Endothelial cell of umbilical vein (primary cell): ENCODE results near the gene MPZ. TPM values are rescaled to one million over a fixed set of nuclear protein-coding genes. Genes with fewer than 3 reads are reported as not detected.

Experiments used
- BruUV-seq: library from RNA; stranded (reverse); fragments of 400-500 nt; replicated peaks from 2 replicates; lab custom pipeline; 2021; lab: Mats Ljungman, UMichigan
- CTCF ChIA-PET: fragments of 300-600, 350-600 bp; sonication (Branson Sonifier 250); formaldehyde crosslinking; loops from one replicate; lab custom pipeline; 2021; ENCODE audit warnings: antibody characterized with exemption, inconsistent platforms; lab: Charles Lee
- POLR2A ChIA-PET: fragments of 300-600, 350-600 bp; sonication (Branson Sonifier 250); formaldehyde crosslinking; loops from one replicate; lab custom pipeline; 2021; ENCODE audit warnings: antibody characterized with exemption, inconsistent platforms; lab: Charles Lee
- DNase-seq: peaks from one replicate; pipeline ENCODE4 v3.0.0-alpha.2; 2011; ENCODE audit warnings: low read depth, low spot score
- FAIRE-seq: peaks from 2 replicates; lab custom pipeline; 2011; peaks lifted over from hg19 to GRCh38; lab: Jason Lieb, UNC
- H2AFZ ChIP-seq: 2 replicates; pipeline ENCODE4 v1.6.0; 2012; ENCODE audit warnings: low read depth, low read length, control low read depth, inconsistent platforms
- H3K27ac ChIP-seq: 2 replicates; pipeline ENCODE4 v1.5.1; 2011; ENCODE audit warnings: low read depth, mild to moderate bottlenecking, control low read depth, low read length, moderate library complexity; ENCODE audit not compliant: insufficient read depth
- H3K27me3 ChIP-seq, 2 experiments: 2 replicates each; pipeline versions ENCODE4 v1.6.0 to v1.6.1; 2011; ENCODE audit warnings: low read length in 2 of 2, mixed read lengths in 1 of 2; ENCODE audit not compliant: control insufficient read depth in 2 of 2, insufficient read depth in 2 of 2
- H3K36me3 ChIP-seq, 2 experiments: 2 replicates in 1 of 2; 3 replicates in 1 of 2; pipeline ENCODE4 v1.5.1; 2011; ENCODE audit warnings: low read length in 2 of 2, mild to moderate bottlenecking in 1 of 2, moderate library complexity in 1 of 2; ENCODE audit not compliant: control insufficient read depth in 2 of 2, insufficient read depth in 2 of 2; ENCODE audit errors: extremely low read depth in 1 of 2
- H3K4me1 ChIP-seq: 3 replicates; pipeline ENCODE4 v1.5.1; 2011; ENCODE audit warnings: mild to moderate bottlenecking, low read length; ENCODE audit not compliant: control insufficient read depth, insufficient read depth; ENCODE audit errors: extremely low read depth
- H3K4me2 ChIP-seq: 2 replicates; pipeline ENCODE4 v1.6.1; 2011; ENCODE audit warnings: low read length, control low read depth, mixed read lengths; ENCODE audit not compliant: insufficient read depth
- H3K4me3 ChIP-seq, 3 experiments: fragments of 200-600 bp in 1 of 3; sonication (generic), shearing (Covaris generic) in 1 of 3; replicated peaks in 1 of 3; 2 replicates each; pipeline ENCODE4 v1.5.1; 2011 to 2016; ENCODE audit warnings: control low read depth in 3 of 3, low read length in 3 of 3, mild to moderate bottlenecking in 2 of 3, inconsistent platforms in 1 of 3, low read depth in 1 of 3, moderate library complexity in 1 of 3; ENCODE audit not compliant: insufficient read depth in 1 of 3
- H3K79me2 ChIP-seq: 2 replicates; pipeline ENCODE4 v1.6.0; 2012; ENCODE audit warnings: low read length, inconsistent platforms; ENCODE audit not compliant: control insufficient read depth, insufficient read depth
- H3K9ac ChIP-seq: replicated peaks from 2 replicates; pipeline ENCODE3; 2011; ENCODE audit warnings: low read length, control low read depth; ENCODE audit not compliant: insufficient read depth; ENCODE audit errors: extremely low read depth
- H3K9me1 ChIP-seq: replicated peaks from 3 replicates; pipeline ENCODE4 v1.6.0; 2011; ENCODE audit warnings: mild to moderate bottlenecking, low read length; ENCODE audit not compliant: control insufficient read depth, insufficient read depth; ENCODE audit errors: extremely low read depth
- H3K9me3 ChIP-seq: replicated peaks from 2 replicates; pipeline ENCODE4 v1.5.1; 2012; ENCODE audit warnings: low read length, inconsistent platforms; ENCODE audit not compliant: control insufficient read depth, insufficient read depth
- H4K20me1 ChIP-seq: replicated peaks from 2 replicates; pipeline ENCODE3; 2011; ENCODE audit warnings: mild to moderate bottlenecking, low read length; ENCODE audit not compliant: control insufficient read depth, insufficient read depth; ENCODE audit errors: extremely low read depth
- EZH2 ChIP-seq: IDR thresholded peaks from 2 replicates; pipeline ENCODE4 v1.6.1; 2012; ENCODE audit warnings: borderline replicate concordance, low read depth, mild to moderate bottlenecking, moderate library complexity, low read length, inconsistent platforms; ENCODE audit not compliant: severe bottlenecking
- FOS ChIP-seq: IDR thresholded peaks from 2 replicates; pipeline ENCODE4 v1.6.1; 2011; ENCODE audit warnings: mild to moderate bottlenecking, low read length, moderate library complexity, borderline replicate concordance; ENCODE audit not compliant: insufficient read depth
- GATA2 ChIP-seq: IDR thresholded peaks from 2 replicates; pipeline ENCODE4 v1.7.0; 2011; ENCODE audit warnings: low read depth, mild to moderate bottlenecking, moderate library complexity, mixed read lengths, low read length; ENCODE audit not compliant: insufficient read length, insufficient read depth
- JUN ChIP-seq: IDR thresholded peaks from 2 replicates; pipeline ENCODE4 v1.6.1; 2011; ENCODE audit warnings: borderline replicate concordance, low read depth; ENCODE audit not compliant: insufficient read length, insufficient read depth
- MAX ChIP-seq: IDR thresholded peaks from 2 replicates; pipeline ENCODE4 v1.6.1; 2011; ENCODE audit not compliant: insufficient read depth, insufficient read length
- MYC ChIP-seq: IDR thresholded peaks from one replicate; pipeline ENCODE4 v1.6.1; 2011; ENCODE audit warnings: mild to moderate bottlenecking, low read depth, low read length
- POLR2A ChIP-seq: IDR thresholded peaks from 2 replicates; pipeline ENCODE4 v1.6.1; 2012; ENCODE audit warnings: low read depth, mild to moderate bottlenecking, control low read depth, low read length
- POLR2AphosphoS5 ChIP-seq: IDR thresholded peaks from 2 replicates; pipeline ENCODE4 v1.6.1; 2012; ENCODE audit warnings: low read depth, mild to moderate bottlenecking, control low read depth, low read length, moderate library complexity; ENCODE audit not compliant: insufficient read depth
- dilution Hi-C: fragments of 300-500 bp; cut with MboI; formaldehyde crosslinking; loops from one replicate; pipeline ENCODE4 v1.15.0; 2019; ENCODE audit warnings: low sequenced_read_pairs; ENCODE audit not compliant: extremely low pct_ligation_motif_present
- intact Hi-C: fragments of 100-400 bp; cut with micrococcal nuclease; formaldehyde crosslinking; loops from one replicate; pipeline ENCODE4 v1.10.0; 2022
- polyA plus RNA-seq, 4 experiments: library from polyadenylated mRNA; depleted of rRNA in 3 of 4; stranded (reverse) in 3 of 4; unstranded in 1 of 4; fragments of >200 nt; gene quantifications; 2 replicates each; pipeline versions ENCODE4 v1.2.1 to v1.2.3, GENCODE V29; 2011 to 2012; ENCODE audit warnings: missing spikeins in 1 of 4
- total RNA-seq: library from RNA; stranded (reverse); gene quantifications from 2 replicates; pipeline ENCODE4 v1.2.3, GENCODE V29; 2021
- TF ChIP-seq, protein P1 (sequence below), 2 donors: IDR thresholded peaks; 1 replicate in 1 of 2; 2 replicates in 1 of 2; pipeline ENCODE4 v1.5.1; 2011; ENCODE audit warnings: low read length in 2 of 2, mild to moderate bottlenecking in 2 of 2, moderate library complexity in 2 of 2, control low read depth in 1 of 2, inconsistent platforms in 1 of 2, low read depth in 1 of 2; ENCODE audit not compliant: insufficient read depth in 1 of 2; ENCODE audit errors: extremely low read depth in 1 of 2

The MPZ gene
- total and polyA plus RNA-seq, 2 donors (not counting 3 experiments of a cell fraction or from before 2014, with no cell fraction given) = 2.0 to 7.0 TPM

DNA sequence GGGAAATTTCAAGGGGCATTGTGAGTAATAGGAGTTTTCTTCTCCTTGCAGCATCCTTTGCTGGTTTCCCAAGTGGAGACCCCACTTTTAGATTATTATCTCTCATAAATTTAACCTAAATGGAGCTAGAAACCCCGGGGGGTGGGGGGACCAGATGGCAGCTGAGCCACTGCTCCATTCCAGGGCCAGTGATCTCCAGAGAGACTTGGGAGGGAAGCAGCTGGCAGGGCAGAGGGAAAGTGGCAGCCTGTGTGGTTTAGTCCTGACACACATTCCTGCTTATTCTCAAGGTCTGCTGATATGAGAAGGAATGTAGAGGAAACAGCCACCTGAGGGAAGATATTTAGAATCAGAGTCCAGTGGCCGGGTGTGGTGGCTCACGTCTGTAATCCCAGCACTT, 34.9 kb downstream of the MPZ start:
- Histone ChIP-seq H3K9ac (no peak overlapping the region), H3K27ac (no peak overlapping the region), H3K36me3 (no peaks in the 10 kb centered on the region), H3K79me2 (no peaks in the 10 kb centered on the region), H4K20me1 (no peaks in the 10 kb centered on the region), H3K4me2 (no peak overlapping the region), H3K9me1 (no peaks in the 10 kb centered on the region), H3K27me3 (peaks cover 13 to 23% of the 10 kb centered on the region in 2 experiments), H3K4me3 (no peak overlapping the region), H3K4me1 (no peaks in the 10 kb centered on the region), H3K9me3 (no peaks in the 10 kb centered on the region), H2AFZ (no peak overlapping the region)
- FAIRE-seq (no peak), DNase-seq (no peak)
- BruUV-seq = no TSS peak
- intact Hi-C loops = no loop called here
- ChIA-PET POLR2A (no interaction called here), CTCF (interaction anchor here (1.1 to 2.1 kb wide), 2 partner anchors 16 to 34 kb away, joined by 3 to 6 read pairs; no protein-coding TSS in a partner anchor)
- no peak for TF ChIP-seq MYC
- no peak for TF ChIP-seq JUN
- TF ChIP-seq FOS = no peak
- TF ChIP-seq, protein P1, sequence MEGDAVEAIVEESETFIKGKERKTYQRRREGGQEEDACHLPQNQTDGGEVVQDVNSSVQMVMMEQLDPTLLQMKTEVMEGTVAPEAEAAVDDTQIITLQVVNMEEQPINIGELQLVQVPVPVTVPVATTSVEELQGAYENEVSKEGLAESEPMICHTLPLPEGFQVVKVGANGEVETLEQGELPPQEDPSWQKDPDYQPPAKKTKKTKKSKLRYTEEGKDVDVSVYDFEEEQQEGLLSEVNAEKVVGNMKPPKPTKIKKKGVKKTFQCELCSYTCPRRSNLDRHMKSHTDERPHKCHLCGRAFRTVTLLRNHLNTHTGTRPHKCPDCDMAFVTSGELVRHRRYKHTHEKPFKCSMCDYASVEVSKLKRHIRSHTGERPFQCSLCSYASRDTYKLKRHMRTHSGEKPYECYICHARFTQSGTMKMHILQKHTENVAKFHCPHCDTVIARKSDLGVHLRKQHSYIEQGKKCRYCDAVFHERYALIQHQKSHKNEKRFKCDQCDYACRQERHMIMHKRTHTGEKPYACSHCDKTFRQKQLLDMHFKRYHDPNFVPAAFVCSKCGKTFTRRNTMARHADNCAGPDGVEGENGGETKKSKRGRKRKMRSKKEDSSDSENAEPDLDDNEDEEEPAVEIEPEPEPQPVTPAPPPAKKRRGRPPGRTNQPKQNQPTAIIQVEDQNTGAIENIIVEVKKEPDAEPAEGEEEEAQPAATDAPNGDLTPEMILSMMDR (IDR thresholded peaks at IDR 0.05; ENCODE audit: extremely low read depth in 1 of 2, insufficient read depth in 1 of 2, low read depth in 1 of 2, low read length in 2 of 2) = no peak
- TF ChIP-seq POLR2A = no peak
- TF ChIP-seq POLR2AphosphoS5 = no peak
- no peak for TF ChIP-seq EZH2
- TF ChIP-seq MAX = no peak
- TF ChIP-seq GATA2 = no peak
- dilution Hi-C loops = no loop called here
